Endothelial cell of umbilical vein (primary cell): ENCODE results near the gene CHST11. TPM values are rescaled to one million over a fixed set of nuclear protein-coding genes. Genes with fewer than 3 reads are reported as not detected.

Experiments used
- BruUV-seq: library from RNA; stranded (reverse); fragments of 400-500 nt; replicated peaks from 2 replicates; lab custom pipeline; 2021; lab: Mats Ljungman, UMichigan
- CTCF ChIA-PET: fragments of 300-600, 350-600 bp; sonication (Branson Sonifier 250); formaldehyde crosslinking; loops from one replicate; lab custom pipeline; 2021; ENCODE audit warnings: antibody characterized with exemption, inconsistent platforms; lab: Charles Lee
- POLR2A ChIA-PET: fragments of 300-600, 350-600 bp; sonication (Branson Sonifier 250); formaldehyde crosslinking; loops from one replicate; lab custom pipeline; 2021; ENCODE audit warnings: antibody characterized with exemption, inconsistent platforms; lab: Charles Lee
- DNase-seq: peaks from one replicate; pipeline ENCODE4 v3.0.0-alpha.2; 2011; ENCODE audit warnings: low read depth, low spot score
- FAIRE-seq: peaks from 2 replicates; lab custom pipeline; 2011; peaks lifted over from hg19 to GRCh38; lab: Jason Lieb, UNC
- H2AFZ ChIP-seq: 2 replicates; pipeline ENCODE4 v1.6.0; 2012; ENCODE audit warnings: low read depth, low read length, control low read depth, inconsistent platforms
- H3K27ac ChIP-seq: 2 replicates; pipeline ENCODE4 v1.5.1; 2011; ENCODE audit warnings: low read depth, mild to moderate bottlenecking, control low read depth, low read length, moderate library complexity; ENCODE audit not compliant: insufficient read depth
- H3K27me3 ChIP-seq, 2 experiments: 2 replicates each; pipeline versions ENCODE4 v1.6.0 to v1.6.1; 2011; ENCODE audit warnings: low read length in 2 of 2, mixed read lengths in 1 of 2; ENCODE audit not compliant: control insufficient read depth in 2 of 2, insufficient read depth in 2 of 2
- H3K36me3 ChIP-seq, 2 experiments: 2 replicates in 1 of 2; 3 replicates in 1 of 2; pipeline ENCODE4 v1.5.1; 2011; ENCODE audit warnings: low read length in 2 of 2, mild to moderate bottlenecking in 1 of 2, moderate library complexity in 1 of 2; ENCODE audit not compliant: control insufficient read depth in 2 of 2, insufficient read depth in 2 of 2; ENCODE audit errors: extremely low read depth in 1 of 2
- H3K4me1 ChIP-seq: 3 replicates; pipeline ENCODE4 v1.5.1; 2011; ENCODE audit warnings: mild to moderate bottlenecking, low read length; ENCODE audit not compliant: control insufficient read depth, insufficient read depth; ENCODE audit errors: extremely low read depth
- H3K4me2 ChIP-seq: 2 replicates; pipeline ENCODE4 v1.6.1; 2011; ENCODE audit warnings: low read length, control low read depth, mixed read lengths; ENCODE audit not compliant: insufficient read depth
- H3K4me3 ChIP-seq, 3 experiments: fragments of 200-600 bp in 1 of 3; sonication (generic), shearing (Covaris generic) in 1 of 3; replicated peaks in 1 of 3; 2 replicates each; pipeline ENCODE4 v1.5.1; 2011 to 2016; ENCODE audit warnings: control low read depth in 3 of 3, low read length in 3 of 3, mild to moderate bottlenecking in 2 of 3, inconsistent platforms in 1 of 3, low read depth in 1 of 3, moderate library complexity in 1 of 3; ENCODE audit not compliant: insufficient read depth in 1 of 3
- H3K79me2 ChIP-seq: 2 replicates; pipeline ENCODE4 v1.6.0; 2012; ENCODE audit warnings: low read length, inconsistent platforms; ENCODE audit not compliant: control insufficient read depth, insufficient read depth
- H3K9ac ChIP-seq: replicated peaks from 2 replicates; pipeline ENCODE3; 2011; ENCODE audit warnings: low read length, control low read depth; ENCODE audit not compliant: insufficient read depth; ENCODE audit errors: extremely low read depth
- H3K9me1 ChIP-seq: replicated peaks from 3 replicates; pipeline ENCODE4 v1.6.0; 2011; ENCODE audit warnings: mild to moderate bottlenecking, low read length; ENCODE audit not compliant: control insufficient read depth, insufficient read depth; ENCODE audit errors: extremely low read depth
- H3K9me3 ChIP-seq: replicated peaks from 2 replicates; pipeline ENCODE4 v1.5.1; 2012; ENCODE audit warnings: low read length, inconsistent platforms; ENCODE audit not compliant: control insufficient read depth, insufficient read depth
- H4K20me1 ChIP-seq: replicated peaks from 2 replicates; pipeline ENCODE3; 2011; ENCODE audit warnings: mild to moderate bottlenecking, low read length; ENCODE audit not compliant: control insufficient read depth, insufficient read depth; ENCODE audit errors: extremely low read depth
- EZH2 ChIP-seq: IDR thresholded peaks from 2 replicates; pipeline ENCODE4 v1.6.1; 2012; ENCODE audit warnings: borderline replicate concordance, low read depth, mild to moderate bottlenecking, moderate library complexity, low read length, inconsistent platforms; ENCODE audit not compliant: severe bottlenecking
- FOS ChIP-seq: IDR thresholded peaks from 2 replicates; pipeline ENCODE4 v1.6.1; 2011; ENCODE audit warnings: mild to moderate bottlenecking, low read length, moderate library complexity, borderline replicate concordance; ENCODE audit not compliant: insufficient read depth
- GATA2 ChIP-seq: IDR thresholded peaks from 2 replicates; pipeline ENCODE4 v1.7.0; 2011; ENCODE audit warnings: low read depth, mild to moderate bottlenecking, moderate library complexity, mixed read lengths, low read length; ENCODE audit not compliant: insufficient read length, insufficient read depth
- JUN ChIP-seq: IDR thresholded peaks from 2 replicates; pipeline ENCODE4 v1.6.1; 2011; ENCODE audit warnings: borderline replicate concordance, low read depth; ENCODE audit not compliant: insufficient read length, insufficient read depth
- MYC ChIP-seq: IDR thresholded peaks from one replicate; pipeline ENCODE4 v1.6.1; 2011; ENCODE audit warnings: mild to moderate bottlenecking, low read depth, low read length
- POLR2A ChIP-seq: IDR thresholded peaks from 2 replicates; pipeline ENCODE4 v1.6.1; 2012; ENCODE audit warnings: low read depth, mild to moderate bottlenecking, control low read depth, low read length
- POLR2AphosphoS5 ChIP-seq: IDR thresholded peaks from 2 replicates; pipeline ENCODE4 v1.6.1; 2012; ENCODE audit warnings: low read depth, mild to moderate bottlenecking, control low read depth, low read length, moderate library complexity; ENCODE audit not compliant: insufficient read depth
- dilution Hi-C: fragments of 300-500 bp; cut with MboI; formaldehyde crosslinking; loops from one replicate; pipeline ENCODE4 v1.15.0; 2019; ENCODE audit warnings: low sequenced_read_pairs; ENCODE audit not compliant: extremely low pct_ligation_motif_present
- intact Hi-C: fragments of 100-400 bp; cut with micrococcal nuclease; formaldehyde crosslinking; loops from one replicate; pipeline ENCODE4 v1.10.0; 2022
- polyA plus RNA-seq, 4 experiments: library from polyadenylated mRNA; depleted of rRNA in 3 of 4; stranded (reverse) in 3 of 4; unstranded in 1 of 4; fragments of >200 nt; gene quantifications; 2 replicates each; pipeline versions ENCODE4 v1.2.1 to v1.2.3, GENCODE V29; 2011 to 2012; ENCODE audit warnings: missing spikeins in 1 of 4
- total RNA-seq: library from RNA; stranded (reverse); gene quantifications from 2 replicates; pipeline ENCODE4 v1.2.3, GENCODE V29; 2021
- TF ChIP-seq, protein P1 (sequence below), 2 donors: IDR thresholded peaks; 1 replicate in 1 of 2; 2 replicates in 1 of 2; pipeline ENCODE4 v1.5.1; 2011; ENCODE audit warnings: low read length in 2 of 2, mild to moderate bottlenecking in 2 of 2, moderate library complexity in 2 of 2, control low read depth in 1 of 2, inconsistent platforms in 1 of 2, low read depth in 1 of 2; ENCODE audit not compliant: insufficient read depth in 1 of 2; ENCODE audit errors: extremely low read depth in 1 of 2
- TF ChIP-seq, protein P2 (sequence below): IDR thresholded peaks from 2 replicates; pipeline ENCODE4 v1.6.1; 2011; ENCODE audit not compliant: insufficient read depth, insufficient read length

CHST11 gene
- total and polyA plus RNA-seq, 2 donors (not counting 3 experiments of a cell fraction or from before 2014, with no cell fraction given), result 19.7 to 20.9 TPM

DNA sequence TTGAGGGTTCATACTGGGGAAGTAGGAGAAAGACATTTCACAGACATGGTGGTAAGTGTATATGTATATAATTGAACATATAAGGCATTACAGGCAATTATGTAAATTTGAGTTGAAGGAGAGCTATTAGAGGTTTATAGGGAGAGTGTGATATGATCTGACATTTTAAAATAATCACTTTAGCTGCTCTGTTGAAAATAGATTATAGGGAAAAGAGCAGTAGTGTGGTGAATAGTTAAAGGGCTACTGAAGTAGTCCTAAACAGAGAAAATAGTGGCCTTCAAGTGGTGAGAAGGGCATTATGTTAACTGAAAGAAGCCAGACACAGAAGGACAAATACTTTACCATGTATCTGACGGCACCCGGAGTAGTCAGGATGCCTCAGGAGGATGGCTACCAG, 267.1 kb downstream of the CHST11 start:
- Histone ChIP-seq H4K20me1 (no peaks in the 10 kb centered on the region), H3K27ac (no peak overlapping the region), H3K9ac (no peak overlapping the region), H3K4me2 (no peak overlapping the region), H3K9me3 (no peaks in the 10 kb centered on the region), H3K4me3 (no peak overlapping the region), H3K4me1 (peaks cover 27% of the 10 kb centered on the region), H3K27me3 (no peaks in the 10 kb centered on the region), H3K9me1 (no peaks in the 10 kb centered on the region), H2AFZ (no peak overlapping the region), H3K36me3 (no peaks in the 10 kb centered on the region), H3K79me2 (no peaks in the 10 kb centered on the region)
- intact Hi-C loops (loop anchor here (5.0 kb wide), 1 partner anchor 52 kb away; no protein-coding TSS in a partner anchor), dilution Hi-C loops (no loop called here)
- no peak for DNase-seq
- no peak for TF ChIP-seq EZH2
- TF ChIP-seq MYC, result no peak
- TF ChIP-seq, protein P1, sequence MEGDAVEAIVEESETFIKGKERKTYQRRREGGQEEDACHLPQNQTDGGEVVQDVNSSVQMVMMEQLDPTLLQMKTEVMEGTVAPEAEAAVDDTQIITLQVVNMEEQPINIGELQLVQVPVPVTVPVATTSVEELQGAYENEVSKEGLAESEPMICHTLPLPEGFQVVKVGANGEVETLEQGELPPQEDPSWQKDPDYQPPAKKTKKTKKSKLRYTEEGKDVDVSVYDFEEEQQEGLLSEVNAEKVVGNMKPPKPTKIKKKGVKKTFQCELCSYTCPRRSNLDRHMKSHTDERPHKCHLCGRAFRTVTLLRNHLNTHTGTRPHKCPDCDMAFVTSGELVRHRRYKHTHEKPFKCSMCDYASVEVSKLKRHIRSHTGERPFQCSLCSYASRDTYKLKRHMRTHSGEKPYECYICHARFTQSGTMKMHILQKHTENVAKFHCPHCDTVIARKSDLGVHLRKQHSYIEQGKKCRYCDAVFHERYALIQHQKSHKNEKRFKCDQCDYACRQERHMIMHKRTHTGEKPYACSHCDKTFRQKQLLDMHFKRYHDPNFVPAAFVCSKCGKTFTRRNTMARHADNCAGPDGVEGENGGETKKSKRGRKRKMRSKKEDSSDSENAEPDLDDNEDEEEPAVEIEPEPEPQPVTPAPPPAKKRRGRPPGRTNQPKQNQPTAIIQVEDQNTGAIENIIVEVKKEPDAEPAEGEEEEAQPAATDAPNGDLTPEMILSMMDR (IDR thresholded peaks at IDR 0.05; ENCODE audit: extremely low read depth in 1 of 2, insufficient read depth in 1 of 2, low read depth in 1 of 2, low read length in 2 of 2), result no peak
- TF ChIP-seq POLR2AphosphoS5, result no peak
- TF ChIP-seq, protein P2, sequence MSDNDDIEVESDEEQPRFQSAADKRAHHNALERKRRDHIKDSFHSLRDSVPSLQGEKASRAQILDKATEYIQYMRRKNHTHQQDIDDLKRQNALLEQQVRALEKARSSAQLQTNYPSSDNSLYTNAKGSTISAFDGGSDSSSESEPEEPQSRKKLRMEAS, result no peak
- TF ChIP-seq POLR2A, result no peak
- no peak for TF ChIP-seq GATA2
- no peak for TF ChIP-seq JUN
- TF ChIP-seq FOS, result no peak
- CTCF ChIA-PET, result no interaction called here
- no peak for FAIRE-seq
- POLR2A ChIA-PET, result no interaction called here
- no TSS peak for BruUV-seq
